ENCODE results near the gene EGF. TPM values are rescaled to one million over a fixed set of nuclear protein-coding genes. Genes with fewer than 3 reads are reported as not detected.
A peak's percentile ranks its signal among the peaks of the same experiment; 100 is the strongest.
"Not testable (repeated sequence)": the region's sequence is repeated elsewhere in the genome, so short reads cannot be mapped to it uniquely, and the experiment has no call there.

The EGF gene
- total RNA-seq, 1 experiment from 2014 or later, result 2.0 TPM

- DNase-seq (ENCODE audit: low read depth), result no peak
Measured at GRCh38 chr4:110033355-110034025, 120.8 kb downstream of the EGF start.

- no peak for DNase-seq (ENCODE audit: low read depth)
Measured at GRCh38 chr4:110034026-110034393, 121.3 kb downstream of the EGF start.

GRCh38 chr4:110039164-110039563 lies 126.5 kb downstream of the EGF start:
- not testable (repeated sequence) for DNase-seq (ENCODE audit: low read depth)

GRCh38 chr4:110041735-110042134 lies 129.1 kb downstream of the EGF start:
- no peak for DNase-seq (ENCODE audit: low read depth)

- no peak for DNase-seq (ENCODE audit: low read depth)
Measured at GRCh38 chr4:110042545-110043517, 130.1 kb downstream of the EGF start.

- DNase-seq (ENCODE audit: low read depth), result peak; percentile 47
Measured at GRCh38 chr4:110046588-110047049, 133.9 kb downstream of the EGF start.

- peak; percentile 24 for DNase-seq (ENCODE audit: low read depth)
Measured at GRCh38 chr4:110049951-110050925, 137.6 kb downstream of the EGF start.

- DNase-seq (ENCODE audit: low read depth), result peak; percentile 61
Measured at GRCh38 chr4:110055158-110055768, 142.6 kb downstream of the EGF start.

GRCh38 chr4:110058677-110059076 lies 146.0 kb downstream of the EGF start:
- DNase-seq (ENCODE audit: low read depth), result no peak

- peak; percentile 65 for DNase-seq (ENCODE audit: low read depth)
Measured at GRCh38 chr4:110059556-110060191, 147.0 kb downstream of the EGF start.

- no peak for DNase-seq (ENCODE audit: low read depth)
Measured at GRCh38 chr4:110061076-110061475, 148.4 kb downstream of the EGF start.

Small RNA genes within 50 kb of the gene (small RNA-seq; reads per million reads assigned to genes)
- not detected for gene RNU6-35P

Other genes with a start within 250 kb of the EGF start
- 26.2 and 31.1 TPM in 2 replicates for gene CASP6, start 209.4 kb upstream of the EGF start, total RNA-seq (2014; rRNA removed; shearing (Covaris generic))
- 34.7 and 50.5 TPM in 2 replicates for gene PLA2G12A, start 182.8 kb upstream of the EGF start, total RNA-seq (2014; rRNA removed; shearing (Covaris generic))
- gene CFI, start 110.9 kb upstream of the EGF start, total RNA-seq (2014; rRNA removed; shearing (Covaris generic)), result 0.08 TPM in 1 of 2 replicates, not detected in the other
- gene GAR1, start 97.1 kb upstream of the EGF start, total RNA-seq (2014; rRNA removed; shearing (Covaris generic)), result 16.5 and 50.4 TPM in 2 replicates
- gene RRH, start 84.9 kb upstream of the EGF start, total RNA-seq (2014; rRNA removed; shearing (Covaris generic)), result 0.17 TPM in 1 of 2 replicates, not detected in the other
- not detected in 2 replicates for gene LRIT3, start 64.8 kb upstream of the EGF start, total RNA-seq (2014; rRNA removed; shearing (Covaris generic))

Data from HT1080 (cell line).